Hepatocyte (in vitro differentiated cells): Measurements from ENCODE around the gene INO80B. TPM values are rescaled to one million over a fixed set of nuclear protein-coding genes. Genes with fewer than 3 reads are reported as not detected.

Source experiments
- DNase-seq: peaks from one replicate; pipeline ENCODE4 v3.0.0-alpha.2; 2016; ENCODE audit warnings: low spot score
- H2AFZ ChIP-seq: fragments of 200-600 bp; sonication (generic); 2 replicates; pipeline ENCODE4 v1.6.0; 2016; ENCODE audit warnings: antibody characterized with exemption, mild to moderate bottlenecking
- H3K27ac ChIP-seq: fragments of 200-600 bp; sonication (generic); 2 replicates; pipeline ENCODE4 v1.5.1; 2016; ENCODE audit warnings: mild to moderate bottlenecking
- H3K27me3 ChIP-seq: fragments of 200-600 bp; sonication (generic); 2 replicates; pipeline ENCODE4 v1.6.1; 2016
- H3K36me3 ChIP-seq: fragments of 200-600 bp; sonication (generic); replicated peaks from 2 replicates; pipeline ENCODE4 v1.5.1; 2016; ENCODE audit warnings: low read depth; ENCODE audit not compliant: insufficient read depth
- H3K4me1 ChIP-seq: fragments of 200-600 bp; sonication (generic); 2 replicates; pipeline ENCODE4 v1.5.1; 2016; ENCODE audit warnings: mild to moderate bottlenecking, moderate library complexity; ENCODE audit not compliant: insufficient read depth
- H3K4me2 ChIP-seq: fragments of 200-600 bp; sonication (generic); 2 replicates; pipeline ENCODE4 v1.6.0; 2016
- H3K4me3 ChIP-seq: fragments of 200-600 bp; sonication (generic); 2 replicates; pipeline ENCODE4 v1.5.1; 2016; ENCODE audit warnings: mild to moderate bottlenecking
- H3K79me2 ChIP-seq: fragments of 200-600 bp; sonication (generic); 2 replicates; pipeline ENCODE4 v1.6.0; 2017; ENCODE audit warnings: mild to moderate bottlenecking
- H3K9me2 ChIP-seq: fragments of 200-600 bp; sonication (generic); replicated peaks from 2 replicates; pipeline ENCODE4 v1.6.0; 2017; ENCODE audit warnings: mild to moderate bottlenecking; ENCODE audit not compliant: insufficient read depth
- H3K9me3 ChIP-seq: fragments of 200-600 bp; sonication (generic); 2 replicates; pipeline ENCODE4 v1.5.1; 2016; ENCODE audit warnings: low read depth, mild to moderate bottlenecking
- H4K20me1 ChIP-seq: fragments of 200-600 bp; sonication (generic); 2 replicates; pipeline ENCODE4 v1.6.0; 2016; ENCODE audit warnings: mild to moderate bottlenecking; ENCODE audit not compliant: insufficient read depth, poor library complexity, severe bottlenecking
- CTCF ChIP-seq: fragments of 200-600 bp; sonication (generic); IDR thresholded peaks from 2 replicates; pipeline ENCODE4 v1.5.1; 2016; ENCODE audit warnings: antibody characterized with exemption, mild to moderate bottlenecking; ENCODE audit not compliant: poor library complexity
- EZH2 ChIP-seq: fragments of 200-600 bp; sonication (generic); IDR thresholded peaks from 2 replicates; pipeline ENCODE4 v1.6.1; 2016; ENCODE audit warnings: antibody characterized with exemption, mild to moderate bottlenecking, borderline replicate concordance
- EZH2phosphoT487 ChIP-seq: fragments of 200-600 bp; sonication (generic); IDR thresholded peaks from one replicate; pipeline ENCODE4 v1.6.1; 2018; ENCODE audit warnings: antibody characterized with exemption, mild to moderate bottlenecking, low read depth, moderate library complexity; ENCODE audit not compliant: unreplicated experiment, severe bottlenecking
- WGBS: methylation state at CpG from one replicate; pipeline ENCODE4 v1.1.6; 2016; ENCODE audit warnings: low lambda C conversion rate; ENCODE audit errors: missing lambda C conversion rate; 5-methylcytosine and 5-hydroxymethylcytosine counted together
- polyA plus RNA-seq: library from polyadenylated mRNA; unstranded; fragments of >200 nt; fragmentation: Nextera tagmentation; extraction: Ambion mirVana; gene quantifications from 2 replicates; pipeline ENCODE4 v1.2.1, GENCODE V29; 2016
- total RNA-seq: library from RNA; depleted of rRNA; stranded (reverse); fragments of >200 nt; gene quantifications from 2 replicates; pipeline ENCODE4 v1.2.3, GENCODE V29; 2014

The INO80B gene
- total RNA-seq (16.0 and 20.0 TPM in 2 replicates), polyA plus RNA-seq (18.9 and 19.9 TPM in 2 replicates)

GRCh38 chr2:74454654-74455511, at the start of gene INO80B:
INO80B (plus strand) TSS chr2:74455087; CDS start chr2:74455117, 30 bp downstream.
- Histone ChIP-seq H4K20me1 (no peaks in the 10 kb centered on the region), H3K9me2 (no peaks in the 10 kb centered on the region), H3K9me3 (no peaks in the 10 kb centered on the region), H3K4me2 (peak within 1 kb of the TSS; percentile 82), H3K4me1 (peaks cover 15% of the 10 kb centered on the region), H3K36me3 (no peaks in the 10 kb centered on the region), H3K27me3 (no peaks in the 10 kb centered on the region), H3K27ac (no peak within 1 kb of the TSS), H2AFZ (peak within 1 kb of the TSS; percentile 46), H3K4me3 (peak within 1 kb of the TSS; percentile 42), H3K79me2 (peaks cover 25% of the 10 kb centered on the region)
- 2% methylated on average over 40 of the region's 40 CpGs for WGBS
- peak; percentile 97 for DNase-seq
- TF ChIP-seq EZH2 (no peak), EZH2phosphoT487 (no peak), CTCF (no peak)

GRCh38 chr2:74406035-74406434, 48.9 kb upstream of the INO80B start:
- no peak for DNase-seq
- H3K9me2 ChIP-seq = no peaks in the 10 kb centered on the region
- no peaks in the 10 kb centered on the region for H3K79me2 ChIP-seq
- no peak for TF ChIP-seq EZH2
- TF ChIP-seq EZH2phosphoT487 = no peak
- TF ChIP-seq CTCF = no peak
- H2AFZ ChIP-seq = no peak overlapping the region
- H3K4me2 ChIP-seq = no peak overlapping the region
- no peak overlapping the region for H3K27ac ChIP-seq
- H3K9me3 ChIP-seq = no peaks in the 10 kb centered on the region
- H3K27me3 ChIP-seq = no peaks in the 10 kb centered on the region
- H4K20me1 ChIP-seq = no peaks in the 10 kb centered on the region
- H3K36me3 ChIP-seq = no peaks in the 10 kb centered on the region
- H3K4me3 ChIP-seq = no peak overlapping the region
- H3K4me1 ChIP-seq = no peaks in the 10 kb centered on the region

GRCh38 chr2:74407682-74408081, 47.2 kb upstream of the INO80B start:
- DNase-seq = no peak
- TF ChIP-seq EZH2 = no peak
- TF ChIP-seq EZH2phosphoT487 = no peak
- TF ChIP-seq CTCF = no peak
- H2AFZ ChIP-seq = no peak overlapping the region

More at GRCh38 chr2:74407682-74408081, 47.2 kb upstream of the INO80B start:
- WGBS = 47% methylated on average over 5 of the region's 5 CpGs
- H3K9me3 ChIP-seq = no peaks in the 10 kb centered on the region
- no peaks in the 10 kb centered on the region for H3K36me3 ChIP-seq
- no peak overlapping the region for H3K4me3 ChIP-seq
- no peaks in the 10 kb centered on the region for H4K20me1 ChIP-seq
- H3K4me1 ChIP-seq = no peaks in the 10 kb centered on the region
- H3K4me2 ChIP-seq = no peak overlapping the region
- no peak overlapping the region for H3K27ac ChIP-seq
- no peaks in the 10 kb centered on the region for H3K79me2 ChIP-seq
- no peaks in the 10 kb centered on the region for H3K9me2 ChIP-seq
- no peaks in the 10 kb centered on the region for H3K27me3 ChIP-seq
